GM13976 (cell line): ENCODE data around the gene APPBP2.

Experiments
- DNase-seq: peaks from one replicate; pipeline ENCODE4 v3.0.0; 2012; ENCODE audit warnings: low spot score
- CTCF ChIP-seq: IDR thresholded peaks from 2 replicates; pipeline ENCODE4 v1.5.1; 2012; ENCODE audit warnings: borderline replicate concordance, mild to moderate bottlenecking; ENCODE audit not compliant: insufficient read depth; ENCODE audit errors: extremely low read depth, missing control alignments, control extremely low read depth
- in situ Hi-C: fragments of 300-500 bp; cut with MboI; formaldehyde crosslinking; loops from one replicate; pipeline ENCODE4 v1.12.0; 2022; ENCODE audit warnings: low sequenced_read_pairs, mixed read lengths, inconsistent platforms; ENCODE audit not compliant: unreplicated experiment

The APPBP2 gene

GRCh38 chr17:60416368-60416925 is 109.6 kb downstream of the APPBP2 start:
- TF ChIP-seq CTCF: no peak
- in situ Hi-C loops: loop anchor here (25.0 kb wide), 1 partner anchor 279 kb away; the partner anchor contains the start of gene CA4
- no peak for DNase-seq

GRCh38 chr17:60415146-60415545 is 110.9 kb downstream of the APPBP2 start:
- no peak for DNase-seq
- in situ Hi-C loops: loop anchor here (25.0 kb wide), 1 partner anchor 278 kb away; the partner anchor contains the start of gene CA4
- TF ChIP-seq CTCF: no peak

DNA sequence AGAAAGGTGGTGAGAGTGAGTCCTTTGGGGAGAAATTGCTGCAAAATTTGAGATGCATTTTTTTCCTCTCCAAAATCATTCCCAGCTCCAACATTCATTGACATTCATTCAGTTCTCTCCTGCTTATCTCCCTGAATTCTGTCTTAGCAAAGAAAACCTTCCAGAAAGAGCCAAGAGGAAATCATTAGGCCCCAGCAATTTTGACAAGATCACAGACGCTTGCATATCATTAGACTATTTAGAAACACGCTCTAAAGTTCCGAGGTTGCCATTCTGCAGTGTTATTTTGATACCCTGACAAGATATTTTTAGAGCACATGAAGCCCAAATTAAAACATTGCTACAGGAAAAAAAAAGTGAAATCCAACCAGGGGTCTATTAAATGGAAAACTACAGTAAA is 113.3 kb downstream of the APPBP2 start:
- in situ Hi-C loops: loop anchor here (25.0 kb wide), 1 partner anchor 275 kb away; the partner anchor contains the start of gene CA4
- no peak for DNase-seq
- TF ChIP-seq CTCF: no peak

DNA sequence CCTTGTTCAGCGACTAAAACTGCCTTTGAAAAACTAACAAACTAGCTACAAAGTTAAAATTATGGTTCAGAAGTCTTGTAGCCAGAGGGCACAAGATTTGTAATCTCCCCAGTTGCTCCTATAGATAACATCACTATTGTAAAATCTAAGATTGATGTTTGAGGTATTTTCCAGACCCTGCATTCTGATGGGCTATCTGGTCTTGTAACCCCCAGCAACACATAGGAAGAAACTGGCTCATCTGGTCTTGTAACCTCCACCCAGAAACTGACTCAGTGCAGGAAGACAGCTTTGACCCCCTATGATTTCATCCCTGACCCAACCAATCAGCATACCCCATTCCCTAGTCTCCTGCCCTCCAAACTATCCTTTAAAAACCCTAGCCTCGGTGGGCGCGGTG is 116.0 kb downstream of the APPBP2 start:
- TF ChIP-seq CTCF: no peak
- no peak for DNase-seq
- in situ Hi-C loops: loop anchor here (25.0 kb wide), 1 partner anchor 273 kb away; the partner anchor contains the start of gene CA4

DNA sequence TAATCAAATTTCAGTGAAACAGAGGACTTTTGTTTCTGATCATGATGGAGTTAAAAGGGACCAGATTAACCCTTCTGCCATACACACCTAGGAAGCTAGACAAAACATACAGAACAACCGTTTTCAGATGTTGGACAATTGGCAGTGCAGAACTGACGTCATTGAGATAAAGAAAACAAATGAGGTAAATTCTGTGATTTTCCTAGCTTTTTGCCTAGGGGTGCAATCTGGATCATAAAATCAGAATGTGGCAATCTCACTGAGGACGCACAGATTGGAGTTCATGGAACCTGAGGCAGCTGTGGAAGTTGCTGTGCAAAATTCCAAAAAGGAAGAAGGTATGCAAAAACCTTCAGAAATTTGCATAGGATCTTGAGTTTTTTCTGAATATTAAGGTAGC is 119.2 kb downstream of the APPBP2 start:
- in situ Hi-C loops: loop anchor here (25.0 kb wide), 1 partner anchor 270 kb away; the partner anchor contains the start of gene CA4
- TF ChIP-seq CTCF: no peak
- DNase-seq: no peak

DNA sequence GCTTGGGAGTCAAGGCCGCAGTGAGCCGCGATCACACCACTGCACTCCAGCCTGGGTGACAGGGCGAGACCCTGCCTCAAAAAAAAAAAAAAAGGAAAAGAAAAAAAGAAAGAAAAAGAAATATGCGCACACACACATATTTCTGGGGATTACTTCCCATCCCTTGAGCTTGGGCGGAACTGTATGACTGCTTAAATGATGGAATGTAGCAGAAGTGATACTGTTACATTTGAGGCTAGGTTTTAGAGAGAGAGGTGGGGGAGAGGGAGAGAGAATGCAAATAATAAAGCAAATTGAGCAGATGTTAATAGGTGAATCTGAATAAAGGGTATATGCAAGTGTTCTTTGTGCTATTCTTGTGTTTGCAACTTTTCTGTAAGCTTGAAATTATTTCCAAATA is 122.1 kb downstream of the APPBP2 start:
- no peak for TF ChIP-seq CTCF
- in situ Hi-C loops: loop anchor here (25.0 kb wide), 1 partner anchor 267 kb away; the partner anchor contains the start of gene CA4

More for the DNA sequence above, 122.1 kb downstream of the APPBP2 start:
- no peak for DNase-seq
